Gastroesophageal sphincter (tissue), 3 donors: ENCODE data around the gene CSPG5.

ENCODE experiments used
- EP300 ChIP-seq: sonication (generic); formaldehyde crosslinking; IDR thresholded peaks from one replicate; pipeline ENCODE4 v1.6.1; 2017; ENCODE audit warnings: antibody characterized with exemption, mild to moderate bottlenecking
- POLR2A ChIP-seq, 2 donors: fragments of 450-650 bp; IDR thresholded peaks; one replicate each; pipeline ENCODE4 v1.6.1; 2017; ENCODE audit warnings: antibody characterized with exemption in 2 of 2, mild to moderate bottlenecking in 2 of 2, moderate library complexity in 1 of 2
- POLR2AphosphoS5 ChIP-seq: sonication (generic); formaldehyde crosslinking; IDR thresholded peaks from one replicate; pipeline ENCODE4 v1.6.1; 2017; ENCODE audit warnings: antibody characterized with exemption
- TF ChIP-seq, protein P1 (sequence below), 4 experiments: fragments of 200-600 bp in 2 of 4; fragments of 450-650 bp in 2 of 4; sonication (generic) in 1 of 4; IDR thresholded peaks; one replicate each; pipeline ENCODE4 v1.5.1; 2017 to 2019; ENCODE audit warnings: antibody characterized with exemption in 4 of 4, mild to moderate bottlenecking in 2 of 4, moderate library complexity in 2 of 4

DNA sequence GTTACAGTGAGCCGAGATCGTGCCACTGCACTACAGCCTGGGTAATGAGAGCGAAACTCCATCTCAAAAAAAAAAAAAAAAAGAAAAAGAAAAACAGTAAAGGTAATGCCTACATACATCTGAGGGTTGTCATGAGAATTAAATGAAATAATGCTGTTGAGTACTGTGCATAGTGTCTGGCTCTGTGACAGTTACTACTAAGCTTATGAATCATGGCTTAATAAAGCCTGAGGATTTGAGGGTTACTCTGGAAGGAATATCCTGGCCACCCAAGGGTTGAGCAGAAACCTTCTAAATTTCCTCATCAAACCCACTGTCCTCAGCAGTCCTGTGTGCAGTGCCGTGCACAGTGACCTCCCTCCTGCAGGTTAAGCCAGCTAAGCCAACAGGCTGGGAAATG lies 38.4 kb downstream of the CSPG5 start:
- TF ChIP-seq, protein P1, sequence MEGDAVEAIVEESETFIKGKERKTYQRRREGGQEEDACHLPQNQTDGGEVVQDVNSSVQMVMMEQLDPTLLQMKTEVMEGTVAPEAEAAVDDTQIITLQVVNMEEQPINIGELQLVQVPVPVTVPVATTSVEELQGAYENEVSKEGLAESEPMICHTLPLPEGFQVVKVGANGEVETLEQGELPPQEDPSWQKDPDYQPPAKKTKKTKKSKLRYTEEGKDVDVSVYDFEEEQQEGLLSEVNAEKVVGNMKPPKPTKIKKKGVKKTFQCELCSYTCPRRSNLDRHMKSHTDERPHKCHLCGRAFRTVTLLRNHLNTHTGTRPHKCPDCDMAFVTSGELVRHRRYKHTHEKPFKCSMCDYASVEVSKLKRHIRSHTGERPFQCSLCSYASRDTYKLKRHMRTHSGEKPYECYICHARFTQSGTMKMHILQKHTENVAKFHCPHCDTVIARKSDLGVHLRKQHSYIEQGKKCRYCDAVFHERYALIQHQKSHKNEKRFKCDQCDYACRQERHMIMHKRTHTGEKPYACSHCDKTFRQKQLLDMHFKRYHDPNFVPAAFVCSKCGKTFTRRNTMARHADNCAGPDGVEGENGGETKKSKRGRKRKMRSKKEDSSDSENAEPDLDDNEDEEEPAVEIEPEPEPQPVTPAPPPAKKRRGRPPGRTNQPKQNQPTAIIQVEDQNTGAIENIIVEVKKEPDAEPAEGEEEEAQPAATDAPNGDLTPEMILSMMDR (IDR thresholded peaks at IDR 0.05) = no peak
- TF ChIP-seq POLR2A (IDR thresholded peaks at IDR 0.05) (no peak), POLR2AphosphoS5 (no peak), EP300 (no peak)
